Panc1 (cell line): Measurements from ENCODE around the gene ZFP57.

Experiments used
- POLR2AphosphoS5 ChIP-seq: IDR thresholded peaks from 2 replicates; pipeline ENCODE4 v1.6.1; 2012; ENCODE audit warnings: mild to moderate bottlenecking, low read depth, low read length, moderate library complexity
- SIN3A ChIP-seq: IDR thresholded peaks from 2 replicates; pipeline ENCODE4 v1.6.1; 2012; ENCODE audit warnings: low read depth, mild to moderate bottlenecking, low read length, moderate library complexity, borderline replicate concordance; ENCODE audit not compliant: insufficient read depth
- TCF7L2 ChIP-seq: IDR thresholded peaks from 2 replicates; pipeline ENCODE4 v1.6.1; 2011; ENCODE audit warnings: mild to moderate bottlenecking, low read depth, low read length, inconsistent platforms
- TF ChIP-seq, protein P1 (sequence below): fragments of 450-650 bp; IDR thresholded peaks from 2 replicates; pipeline ENCODE4 v1.5.1; 2017; ENCODE audit warnings: mild to moderate bottlenecking
- TF ChIP-seq, protein P2 (sequence below), 2 experiments: IDR thresholded peaks; 2 replicates each; pipeline ENCODE4 v1.6.1; 2011 to 2012; ENCODE audit warnings: low read depth in 2 of 2, control low read depth in 1 of 2, low read length in 1 of 2, mild to moderate bottlenecking in 1 of 2, moderate library complexity in 1 of 2; ENCODE audit not compliant: insufficient read depth in 1 of 2

DNA sequence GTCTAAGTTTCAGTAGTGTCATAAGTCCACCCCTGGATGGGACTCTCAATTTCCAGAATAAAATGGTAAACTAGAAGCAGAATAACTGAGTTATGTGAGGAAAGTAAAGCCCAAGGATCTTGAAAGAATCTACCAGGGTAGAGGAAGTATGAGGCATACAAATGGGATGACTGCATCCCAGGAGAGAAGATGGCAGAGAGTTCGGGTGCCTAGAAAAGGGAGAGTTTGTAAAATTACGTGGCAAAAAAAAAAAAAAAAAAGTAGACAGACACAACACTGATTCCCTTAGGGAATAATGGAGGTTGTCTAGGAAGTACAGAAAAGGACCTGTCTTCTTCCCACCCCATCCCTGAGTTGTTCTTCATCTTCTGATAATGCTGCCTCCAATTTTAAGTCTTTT, 51.4 kb downstream of the ZFP57 start:
- TF ChIP-seq POLR2AphosphoS5 = no peak
- no peak for TF ChIP-seq SIN3A
- TF ChIP-seq, protein P1, sequence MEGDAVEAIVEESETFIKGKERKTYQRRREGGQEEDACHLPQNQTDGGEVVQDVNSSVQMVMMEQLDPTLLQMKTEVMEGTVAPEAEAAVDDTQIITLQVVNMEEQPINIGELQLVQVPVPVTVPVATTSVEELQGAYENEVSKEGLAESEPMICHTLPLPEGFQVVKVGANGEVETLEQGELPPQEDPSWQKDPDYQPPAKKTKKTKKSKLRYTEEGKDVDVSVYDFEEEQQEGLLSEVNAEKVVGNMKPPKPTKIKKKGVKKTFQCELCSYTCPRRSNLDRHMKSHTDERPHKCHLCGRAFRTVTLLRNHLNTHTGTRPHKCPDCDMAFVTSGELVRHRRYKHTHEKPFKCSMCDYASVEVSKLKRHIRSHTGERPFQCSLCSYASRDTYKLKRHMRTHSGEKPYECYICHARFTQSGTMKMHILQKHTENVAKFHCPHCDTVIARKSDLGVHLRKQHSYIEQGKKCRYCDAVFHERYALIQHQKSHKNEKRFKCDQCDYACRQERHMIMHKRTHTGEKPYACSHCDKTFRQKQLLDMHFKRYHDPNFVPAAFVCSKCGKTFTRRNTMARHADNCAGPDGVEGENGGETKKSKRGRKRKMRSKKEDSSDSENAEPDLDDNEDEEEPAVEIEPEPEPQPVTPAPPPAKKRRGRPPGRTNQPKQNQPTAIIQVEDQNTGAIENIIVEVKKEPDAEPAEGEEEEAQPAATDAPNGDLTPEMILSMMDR = no peak
- TF ChIP-seq, protein P2, sequence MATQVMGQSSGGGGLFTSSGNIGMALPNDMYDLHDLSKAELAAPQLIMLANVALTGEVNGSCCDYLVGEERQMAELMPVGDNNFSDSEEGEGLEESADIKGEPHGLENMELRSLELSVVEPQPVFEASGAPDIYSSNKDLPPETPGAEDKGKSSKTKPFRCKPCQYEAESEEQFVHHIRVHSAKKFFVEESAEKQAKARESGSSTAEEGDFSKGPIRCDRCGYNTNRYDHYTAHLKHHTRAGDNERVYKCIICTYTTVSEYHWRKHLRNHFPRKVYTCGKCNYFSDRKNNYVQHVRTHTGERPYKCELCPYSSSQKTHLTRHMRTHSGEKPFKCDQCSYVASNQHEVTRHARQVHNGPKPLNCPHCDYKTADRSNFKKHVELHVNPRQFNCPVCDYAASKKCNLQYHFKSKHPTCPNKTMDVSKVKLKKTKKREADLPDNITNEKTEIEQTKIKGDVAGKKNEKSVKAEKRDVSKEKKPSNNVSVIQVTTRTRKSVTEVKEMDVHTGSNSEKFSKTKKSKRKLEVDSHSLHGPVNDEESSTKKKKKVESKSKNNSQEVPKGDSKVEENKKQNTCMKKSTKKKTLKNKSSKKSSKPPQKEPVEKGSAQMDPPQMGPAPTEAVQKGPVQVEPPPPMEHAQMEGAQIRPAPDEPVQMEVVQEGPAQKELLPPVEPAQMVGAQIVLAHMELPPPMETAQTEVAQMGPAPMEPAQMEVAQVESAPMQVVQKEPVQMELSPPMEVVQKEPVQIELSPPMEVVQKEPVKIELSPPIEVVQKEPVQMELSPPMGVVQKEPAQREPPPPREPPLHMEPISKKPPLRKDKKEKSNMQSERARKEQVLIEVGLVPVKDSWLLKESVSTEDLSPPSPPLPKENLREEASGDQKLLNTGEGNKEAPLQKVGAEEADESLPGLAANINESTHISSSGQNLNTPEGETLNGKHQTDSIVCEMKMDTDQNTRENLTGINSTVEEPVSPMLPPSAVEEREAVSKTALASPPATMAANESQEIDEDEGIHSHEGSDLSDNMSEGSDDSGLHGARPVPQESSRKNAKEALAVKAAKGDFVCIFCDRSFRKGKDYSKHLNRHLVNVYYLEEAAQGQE (IDR thresholded peaks at IDR 0.05; ENCODE audit: insufficient read depth in 1 of 2, low read depth in 2 of 2, low read length in 1 of 2) = no peak
- no peak for TF ChIP-seq TCF7L2
